Activated naive CD4-positive, alpha-beta T cell treated with anti-CD3 and anti-CD28 coated beads, Interleukin-2, amount 50 U/mL, for 24 hours (primary cell): ENCODE data around the gene HK1.
"Not testable (repeated sequence)": the region's sequence is repeated elsewhere in the genome, so short reads cannot be mapped to it uniquely, and the experiment has no call there.

Source experiments
- H3K27ac Mint-ChIP-seq: one replicate; pipeline ENCODE4 v1.8.0; 2021; ENCODE audit warnings: mild to moderate bottlenecking, mixed read lengths
- H3K27me3 Mint-ChIP-seq: one replicate; pipeline ENCODE4 v1.8.0; 2021; ENCODE audit warnings: mixed read lengths
- H3K36me3 Mint-ChIP-seq: one replicate; pipeline ENCODE4 v1.8.0; 2021; ENCODE audit warnings: mixed read lengths
- H3K4me1 Mint-ChIP-seq: one replicate; pipeline ENCODE4 v1.8.0; 2021; ENCODE audit warnings: mixed read lengths
- H3K4me3 Mint-ChIP-seq: one replicate; pipeline ENCODE4 v1.8.0; 2021; ENCODE audit warnings: mild to moderate bottlenecking, mixed read lengths
- H3K9me3 Mint-ChIP-seq: one replicate; pipeline ENCODE4 v1.8.0; 2021; ENCODE audit warnings: mixed read lengths

Gene HK1

GRCh38 chr10:69315610-69316312 is 37.5 kb downstream of the HK1 start:
- Mint-ChIP-seq H3K9me3 (no peaks in the 10 kb centered on the region), H3K4me1 (peaks cover 15% of the 10 kb centered on the region), H3K36me3 (no peaks in the 10 kb centered on the region), H3K27me3 (no peaks in the 10 kb centered on the region), H3K27ac (peak overlapping the region; percentile 20), H3K4me3 (no peak overlapping the region)

- Mint-ChIP-seq H3K4me3 (no peak overlapping the region), H3K9me3 (no peaks in the 10 kb centered on the region), H3K36me3 (no peaks in the 10 kb centered on the region), H3K27me3 (no peaks in the 10 kb centered on the region), H3K4me1 (peaks cover 22% of the 10 kb centered on the region), H3K27ac (peak overlapping the region; percentile 20)
These were observed 38.2 kb downstream of the HK1 start for GRCh38 chr10:69316313-69317059.

GRCh38 chr10:69317175-69317604 is 38.9 kb downstream of the HK1 start:
- Mint-ChIP-seq H3K27ac (no peak overlapping the region), H3K36me3 (no peaks in the 10 kb centered on the region), H3K4me1 (peaks cover 29% of the 10 kb centered on the region), H3K27me3 (no peaks in the 10 kb centered on the region), H3K4me3 (no peak overlapping the region), H3K9me3 (no peaks in the 10 kb centered on the region)

GRCh38 chr10:69317626-69318105 is 39.4 kb downstream of the HK1 start:
- Mint-ChIP-seq H3K9me3 (no peaks in the 10 kb centered on the region), H3K27me3 (no peaks in the 10 kb centered on the region), H3K36me3 (no peaks in the 10 kb centered on the region), H3K4me3 (peak overlapping the region; percentile 66), H3K27ac (no peak overlapping the region), H3K4me1 (peaks cover 31% of the 10 kb centered on the region)

GRCh38 chr10:69318106-69318866 is 40.0 kb downstream of the HK1 start:
- Mint-ChIP-seq H3K27ac (no peak overlapping the region), H3K4me3 (peak overlapping the region; percentile 97), H3K36me3 (no peaks in the 10 kb centered on the region), H3K27me3 (no peaks in the 10 kb centered on the region), H3K4me1 (peaks cover 31% of the 10 kb centered on the region), H3K9me3 (no peaks in the 10 kb centered on the region)

GRCh38 chr10:69318867-69319727 is 40.8 kb downstream of the HK1 start:
- Mint-ChIP-seq H3K27ac (peak overlapping the region; percentile 89), H3K36me3 (no peaks in the 10 kb centered on the region), H3K4me3 (peak overlapping the region; percentile 97), H3K27me3 (no peaks in the 10 kb centered on the region), H3K4me1 (peaks cover 39% of the 10 kb centered on the region), H3K9me3 (no peaks in the 10 kb centered on the region)

GRCh38 chr10:69319841-69320316 is 41.6 kb downstream of the HK1 start:
- Mint-ChIP-seq H3K4me1 (peaks cover 43% of the 10 kb centered on the region), H3K27ac (peak overlapping the region; percentile 89), H3K4me3 (peak overlapping the region; percentile 97), H3K36me3 (no peaks in the 10 kb centered on the region), H3K9me3 (no peaks in the 10 kb centered on the region), H3K27me3 (no peaks in the 10 kb centered on the region)

GRCh38 chr10:69320521-69320920 is 42.2 kb downstream of the HK1 start:
- H3K36me3 Mint-ChIP-seq = no peaks in the 10 kb centered on the region
- no peaks in the 10 kb centered on the region for H3K9me3 Mint-ChIP-seq
- peaks cover 44% of the 10 kb centered on the region for H3K4me1 Mint-ChIP-seq
- H3K27ac Mint-ChIP-seq = peak overlapping the region; percentile 89
- peak overlapping the region; percentile 97 for H3K4me3 Mint-ChIP-seq
- no peaks in the 10 kb centered on the region for H3K27me3 Mint-ChIP-seq

GRCh38 chr10:69321039-69321715 is 42.9 kb downstream of the HK1 start:
- peak overlapping the region; percentile 72 for H3K27ac Mint-ChIP-seq
- H3K4me1 Mint-ChIP-seq = peaks cover 46% of the 10 kb centered on the region
- no peaks in the 10 kb centered on the region for H3K9me3 Mint-ChIP-seq

GRCh38 chr10:69321865-69322264 is 43.6 kb downstream of the HK1 start:
- Mint-ChIP-seq H3K4me3 (no peak overlapping the region), H3K27ac (peak overlapping the region; percentile 62), H3K36me3 (no peaks in the 10 kb centered on the region), H3K4me1 (peaks cover 53% of the 10 kb centered on the region), H3K9me3 (no peaks in the 10 kb centered on the region), H3K27me3 (no peaks in the 10 kb centered on the region)

More at GRCh38 chr10:69321039-69321715, 42.9 kb downstream of the HK1 start:
- Mint-ChIP-seq H3K36me3 (no peaks in the 10 kb centered on the region), H3K4me3 (peak overlapping the region; percentile 97), H3K27me3 (no peaks in the 10 kb centered on the region)

GRCh38 chr10:69322346-69322745 is 44.0 kb downstream of the HK1 start:
- H3K27ac Mint-ChIP-seq, H3K4me3 Mint-ChIP-seq, H3K36me3 Mint-ChIP-seq, H3K9me3 Mint-ChIP-seq, H3K27me3 Mint-ChIP-seq: not testable (repeated sequence)
- H3K4me1 Mint-ChIP-seq = peaks cover 55% of the 10 kb centered on the region

GRCh38 chr10:69323622-69324021 is 45.3 kb downstream of the HK1 start:
- H3K27ac Mint-ChIP-seq = no peak overlapping the region
- H3K36me3 Mint-ChIP-seq = no peaks in the 10 kb centered on the region
- peaks cover 66% of the 10 kb centered on the region for H3K4me1 Mint-ChIP-seq
- H3K27me3 Mint-ChIP-seq = no peaks in the 10 kb centered on the region
- H3K9me3 Mint-ChIP-seq = no peaks in the 10 kb centered on the region
- H3K4me3 Mint-ChIP-seq = no peak overlapping the region

- no peaks in the 10 kb centered on the region for H3K27me3 Mint-ChIP-seq
- no peaks in the 10 kb centered on the region for H3K36me3 Mint-ChIP-seq
- no peak overlapping the region for H3K4me3 Mint-ChIP-seq
- H3K27ac Mint-ChIP-seq = peak overlapping the region; percentile 51
- no peaks in the 10 kb centered on the region for H3K9me3 Mint-ChIP-seq
- peaks cover 74% of the 10 kb centered on the region for H3K4me1 Mint-ChIP-seq
These were observed 46.3 kb downstream of the HK1 start for GRCh38 chr10:69324583-69324982.
